Progenitor cell of endocrine pancreas (in vitro differentiated cells): ENCODE data around the gene CIT. TPM values are rescaled to one million over a fixed set of nuclear protein-coding genes. Genes with fewer than 3 reads are reported as not detected.
A peak's percentile ranks its signal among the peaks of the same experiment; 100 is the strongest.

Experiments
- DNase-seq: peaks from one replicate; pipeline ENCODE4 v3.0.0; 2021; ENCODE audit warnings: low spot score; ENCODE audit not compliant: unreplicated experiment
- H3K27ac Mint-ChIP-seq: 2 replicates; pipeline ENCODE4 v1.8.0; 2021; ENCODE audit warnings: mild to moderate bottlenecking, moderate library complexity, mixed read lengths
- H3K27me3 Mint-ChIP-seq: 2 replicates; pipeline ENCODE4 v1.8.0; 2021; ENCODE audit warnings: mixed read lengths
- H3K36me3 Mint-ChIP-seq: 2 replicates; pipeline ENCODE4 v1.8.0; 2022; ENCODE audit warnings: mixed read lengths; ENCODE audit not compliant: insufficient read depth
- H3K4me1 Mint-ChIP-seq: 2 replicates; pipeline ENCODE4 v1.8.0; 2021; ENCODE audit warnings: low read depth, mixed read lengths
- H3K4me3 Mint-ChIP-seq: 2 replicates; pipeline ENCODE4 v1.8.0; 2021; ENCODE audit warnings: low read depth, mild to moderate bottlenecking, moderate library complexity, mixed read lengths
- H3K9me3 Mint-ChIP-seq: 2 replicates; pipeline ENCODE4 v1.8.0; 2021; ENCODE audit warnings: low read depth, mixed read lengths
- CTCF ChIP-seq: fragments of 200-600 bp; sonication (generic); IDR thresholded peaks from one replicate; pipeline ENCODE4 v1.5.0; 2021; ENCODE audit warnings: antibody characterized with exemption, mild to moderate bottlenecking; ENCODE audit not compliant: unreplicated experiment
- total RNA-seq: library from RNA; stranded (reverse); gene quantifications from 2 replicates; pipeline ENCODE4 v1.2.1, GENCODE V29; 2021

The CIT gene
- total RNA-seq, 1 donor from 2014 or later, result 44.1 TPM

GRCh38 chr12:119914666-119915065, 37.5 kb upstream of the CIT start:
- no peak overlapping the region for H3K4me3 Mint-ChIP-seq
- H3K27me3 Mint-ChIP-seq, result no peaks in the 10 kb centered on the region
- TF ChIP-seq CTCF, result no peak
- DNase-seq, result no peak
- no peak overlapping the region for H3K27ac Mint-ChIP-seq
- H3K9me3 Mint-ChIP-seq, result no peaks in the 10 kb centered on the region
- no peaks in the 10 kb centered on the region for H3K4me1 Mint-ChIP-seq
- no peaks in the 10 kb centered on the region for H3K36me3 Mint-ChIP-seq

- no peak for TF ChIP-seq CTCF
- DNase-seq, result no peak
- H3K27me3 Mint-ChIP-seq, result no peaks in the 10 kb centered on the region
- H3K36me3 Mint-ChIP-seq, result no peaks in the 10 kb centered on the region
- H3K9me3 Mint-ChIP-seq, result no peaks in the 10 kb centered on the region
- H3K27ac Mint-ChIP-seq, result no peak overlapping the region
- H3K4me1 Mint-ChIP-seq, result no peaks in the 10 kb centered on the region
- H3K4me3 Mint-ChIP-seq, result no peak overlapping the region
Measured at GRCh38 chr12:119913536-119914330, 36.6 kb upstream of the CIT start.

GRCh38 chr12:119911182-119911581, 34.1 kb upstream of the CIT start:
- Mint-ChIP-seq H3K27ac (no peak overlapping the region), H3K9me3 (no peaks in the 10 kb centered on the region), H3K27me3 (no peaks in the 10 kb centered on the region), H3K36me3 (no peaks in the 10 kb centered on the region), H3K4me1 (peaks cover 2% of the 10 kb centered on the region), H3K4me3 (no peak overlapping the region)
- no peak for TF ChIP-seq CTCF
- no peak for DNase-seq

- H3K27me3 Mint-ChIP-seq, result no peaks in the 10 kb centered on the region
- H3K9me3 Mint-ChIP-seq, result no peaks in the 10 kb centered on the region
- H3K36me3 Mint-ChIP-seq, result no peaks in the 10 kb centered on the region
- no peak for TF ChIP-seq CTCF
- H3K4me1 Mint-ChIP-seq, result peaks cover 2% of the 10 kb centered on the region
- H3K27ac Mint-ChIP-seq, result no peak overlapping the region
- DNase-seq, result no peak
- no peak overlapping the region for H3K4me3 Mint-ChIP-seq
Measured at GRCh38 chr12:119910586-119910985, 33.5 kb upstream of the CIT start.

- Mint-ChIP-seq H3K27ac (no peak overlapping the region), H3K36me3 (no peaks in the 10 kb centered on the region), H3K4me3 (no peak overlapping the region), H3K4me1 (no peaks in the 10 kb centered on the region), H3K9me3 (no peaks in the 10 kb centered on the region), H3K27me3 (peaks cover 3% of the 10 kb centered on the region)
- DNase-seq, result peak; percentile 20
- TF ChIP-seq CTCF, result peak; percentile 82
Measured at GRCh38 chr12:119902084-119902509, 25.0 kb upstream of the CIT start.
